Coronary artery (tissue), 2 donors: Measurements from ENCODE around the gene KRT34.
"Not testable (repeated sequence)": the region's sequence is repeated elsewhere in the genome, so short reads cannot be mapped to it uniquely, and the experiment has no call there.

Experiments
- DNase-seq: peaks from one replicate; pipeline ENCODE4 v3.0.0-alpha.2; 2017; ENCODE audit warnings: low spot score
- H3K27ac ChIP-seq, 2 donors: fragments of 200-600 bp; sonication (generic); one replicate each; pipeline ENCODE4 v1.5.1; 2016 to 2019
- H3K4me3 ChIP-seq: fragments of 200-600 bp; sonication (generic); 2 replicates; pipeline ENCODE4 v1.5.1; 2016; ENCODE audit warnings: mild to moderate bottlenecking, moderate library complexity
- CTCF ChIP-seq: fragments of 200-600 bp; sonication (generic); IDR thresholded peaks from one replicate; pipeline ENCODE4 v1.5.1; 2019; ENCODE audit warnings: antibody characterized with exemption

KRT34 gene

GRCh38 chr17:41386227-41386626 lies 4.1 kb upstream of the KRT34 start:
- Histone ChIP-seq H3K4me3 (no peak overlapping the region), H3K27ac (no peak overlapping the region)
- TF ChIP-seq CTCF = no peak
- no peak for DNase-seq

GRCh38 chr17:41383690-41384089 lies 1.6 kb upstream of the KRT34 start:
- TF ChIP-seq CTCF = no peak
- no peak overlapping the region for H3K27ac ChIP-seq
- H3K4me3 ChIP-seq = no peak overlapping the region

GRCh38 chr17:41382394-41382793 lies 288 bp upstream of the KRT34 start:
- no peak for DNase-seq
- Histone ChIP-seq H3K27ac (no peak overlapping the region), H3K4me3 (no peak overlapping the region)
- no peak for TF ChIP-seq CTCF

More at GRCh38 chr17:41383690-41384089, 1.6 kb upstream of the KRT34 start:
- DNase-seq = no peak

GRCh38 chr17:41380091-41380490 lies 2.0 kb downstream of the KRT34 start:
- H3K27ac ChIP-seq, DNase-seq, H3K4me3 ChIP-seq: not testable (repeated sequence)

- H3K27ac ChIP-seq = no peak overlapping the region
- H3K4me3 ChIP-seq = no peak overlapping the region
- no peak for DNase-seq
- TF ChIP-seq CTCF = no peak
These were observed 4.6 kb downstream of the KRT34 start for GRCh38 chr17:41377546-41377945.

GRCh38 chr17:41369713-41370112 lies 12.4 kb downstream of the KRT34 start, which contains the start of gene KRT33B:
TSS of gene KRT33B (minus strand) at chr17:41369813. CDS start at chr17:41369750, 63 bp downstream.
- no peak for TF ChIP-seq CTCF
- Histone ChIP-seq H3K27ac (no peak within 1 kb of the TSS), H3K4me3 (no peak within 1 kb of the TSS)
- DNase-seq = no peak

GRCh38 chr17:41369023-41369422 lies 13.1 kb downstream of the KRT34 start:
- TF ChIP-seq CTCF = no peak
- no peak for DNase-seq
- Histone ChIP-seq H3K4me3 (no peak overlapping the region), H3K27ac (no peak overlapping the region)
